ENCODE data around the gene MAPKAPK2.
A peak's percentile ranks its signal among the peaks of the same experiment; 100 is the strongest.
"Not testable (repeated sequence)": the region's sequence is repeated elsewhere in the genome, so short reads cannot be mapped to it uniquely, and the experiment has no call there.

Gene MAPKAPK2

GRCh38 chr1:206684478-206685333, at the start of gene MAPKAPK2:
Gene MAPKAPK2 (plus strand): TSS chr1:206684905. CDS start chr1:206685230, 325 bp downstream.
- peak; percentile 40 for DNase-seq (ENCODE audit: low read depth)

- peak; percentile 90 for DNase-seq (ENCODE audit: low read depth)
Measured at GRCh38 chr1:206635080-206635977, 49.4 kb upstream of the MAPKAPK2 start, which contains the start of gene DYRK3. Gene DYRK3 (plus strand): TSS chr1:206635536. CDS start chr1:206635704, 168 bp downstream.

GRCh38 chr1:206635978-206636345, 48.7 kb upstream of the MAPKAPK2 start:
- DNase-seq (ENCODE audit: low read depth): no peak

- DNase-seq (ENCODE audit: low read depth): no peak
Measured at GRCh38 chr1:206636671-206637070, 48.0 kb upstream of the MAPKAPK2 start.

- DNase-seq (ENCODE audit: low read depth): no peak
Measured at GRCh38 chr1:206637605-206638004, 47.1 kb upstream of the MAPKAPK2 start.

- not testable (repeated sequence) for DNase-seq (ENCODE audit: low read depth)
Measured at GRCh38 chr1:206642074-206642473, 42.6 kb upstream of the MAPKAPK2 start.

GRCh38 chr1:206643118-206643698, 41.5 kb upstream of the MAPKAPK2 start:
- no peak for DNase-seq (ENCODE audit: low read depth)

- no peak for DNase-seq (ENCODE audit: low read depth)
Measured at GRCh38 chr1:206646504-206646903, 38.2 kb upstream of the MAPKAPK2 start.

- no peak for DNase-seq (ENCODE audit: low read depth)
Measured at GRCh38 chr1:206647224-206647623, 37.5 kb upstream of the MAPKAPK2 start.

GRCh38 chr1:206649261-206649921, 35.3 kb upstream of the MAPKAPK2 start:
- no peak for DNase-seq (ENCODE audit: low read depth)

GRCh38 chr1:206651014-206651413, 33.7 kb upstream of the MAPKAPK2 start:
- DNase-seq (ENCODE audit: low read depth): no peak

GRCh38 chr1:206651958-206652890, 32.5 kb upstream of the MAPKAPK2 start:
- no peak for DNase-seq (ENCODE audit: low read depth)

GRCh38 chr1:206653715-206654459, 30.8 kb upstream of the MAPKAPK2 start:
- DNase-seq (ENCODE audit: low read depth): no peak

- DNase-seq (ENCODE audit: low read depth): no peak
Measured at GRCh38 chr1:206654828-206655227, 29.9 kb upstream of the MAPKAPK2 start.

- no peak for DNase-seq (ENCODE audit: low read depth)
Measured at GRCh38 chr1:206655471-206655882, 29.2 kb upstream of the MAPKAPK2 start.

GRCh38 chr1:206656936-206657335, 27.8 kb upstream of the MAPKAPK2 start:
- DNase-seq (ENCODE audit: low read depth): no peak

GRCh38 chr1:206657751-206658150, 27.0 kb upstream of the MAPKAPK2 start:
- DNase-seq (ENCODE audit: low read depth): no peak

- DNase-seq (ENCODE audit: low read depth): no peak
Measured at GRCh38 chr1:206658264-206658980, 26.3 kb upstream of the MAPKAPK2 start.

- no peak for DNase-seq (ENCODE audit: low read depth)
Measured at GRCh38 chr1:206658981-206659273, 25.8 kb upstream of the MAPKAPK2 start.

GRCh38 chr1:206660136-206660535, 24.6 kb upstream of the MAPKAPK2 start:
- DNase-seq (ENCODE audit: low read depth): no peak

Data from GM04504 (cell line).